ENCODE measurements around the gene ITSN2. TPM values are rescaled to one million over a fixed set of nuclear protein-coding genes. Genes with fewer than 3 reads are reported as not detected.

The ITSN2 gene
- polyA plus RNA-seq, 1 donor, result 20.1 TPM

DNA sequence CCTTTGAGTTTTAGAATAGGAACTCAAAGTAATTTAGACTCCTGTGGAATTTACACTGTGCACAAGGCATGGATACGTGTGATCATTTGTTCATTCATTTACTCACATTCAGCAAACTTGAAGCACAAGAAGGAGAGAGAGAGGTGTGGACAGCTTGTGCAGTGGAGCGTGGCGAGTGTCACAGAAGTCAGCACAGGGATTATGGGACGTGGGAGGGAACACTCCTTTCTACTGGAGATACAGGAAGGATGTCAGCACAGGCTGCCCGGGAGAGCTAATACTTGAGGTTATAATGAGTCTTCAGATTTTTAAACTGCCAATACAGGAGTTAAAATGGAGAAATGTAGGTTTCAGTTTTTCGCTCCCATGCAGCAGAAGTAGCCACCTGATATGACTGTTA lies 178.5 kb downstream of the ITSN2 start:
- no peak for DNase-seq (ENCODE audit: low read depth)

DNA sequence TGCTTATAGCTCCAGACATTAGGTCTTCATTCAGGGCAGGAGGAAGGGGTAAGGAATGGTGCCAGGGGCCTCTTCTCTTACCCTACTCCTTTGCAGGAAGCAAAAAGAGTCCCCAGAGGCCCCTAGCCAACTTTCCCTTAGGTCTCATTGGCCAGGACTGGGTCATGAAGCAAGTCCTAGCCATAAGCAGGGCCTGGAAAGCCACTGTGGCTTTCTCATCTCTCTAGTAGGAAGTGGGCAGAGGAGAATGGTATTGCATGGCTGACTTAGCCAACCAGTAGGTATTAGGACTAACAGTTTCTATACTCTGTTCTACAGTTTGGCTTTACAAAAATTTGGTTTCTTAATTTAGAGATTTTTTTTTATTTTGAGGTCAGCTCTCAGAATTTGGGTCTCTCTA lies 180.7 kb downstream of the ITSN2 start:
- DNase-seq (ENCODE audit: low read depth), result no peak

DNA sequence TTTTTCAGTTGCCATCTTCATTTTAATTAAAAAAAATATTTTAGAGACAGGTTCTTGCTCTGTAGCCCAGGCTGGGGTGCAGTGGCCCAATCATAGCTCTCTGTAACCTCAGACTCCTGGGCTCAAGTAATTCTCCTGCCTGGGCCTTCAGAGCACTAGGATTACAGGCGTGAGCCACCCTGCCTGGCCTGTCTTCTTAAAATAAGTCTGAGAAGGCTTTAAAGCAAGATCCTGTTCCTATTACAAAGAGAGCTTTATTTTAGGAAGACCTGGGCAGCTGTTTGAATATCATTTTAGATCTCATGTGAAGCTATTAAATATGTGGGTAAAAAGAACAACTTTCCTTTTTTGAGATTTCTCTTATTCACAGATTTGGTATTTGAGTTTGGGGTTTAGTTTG lies 184.0 kb downstream of the ITSN2 start:
- DNase-seq (ENCODE audit: low read depth), result no peak

DNA sequence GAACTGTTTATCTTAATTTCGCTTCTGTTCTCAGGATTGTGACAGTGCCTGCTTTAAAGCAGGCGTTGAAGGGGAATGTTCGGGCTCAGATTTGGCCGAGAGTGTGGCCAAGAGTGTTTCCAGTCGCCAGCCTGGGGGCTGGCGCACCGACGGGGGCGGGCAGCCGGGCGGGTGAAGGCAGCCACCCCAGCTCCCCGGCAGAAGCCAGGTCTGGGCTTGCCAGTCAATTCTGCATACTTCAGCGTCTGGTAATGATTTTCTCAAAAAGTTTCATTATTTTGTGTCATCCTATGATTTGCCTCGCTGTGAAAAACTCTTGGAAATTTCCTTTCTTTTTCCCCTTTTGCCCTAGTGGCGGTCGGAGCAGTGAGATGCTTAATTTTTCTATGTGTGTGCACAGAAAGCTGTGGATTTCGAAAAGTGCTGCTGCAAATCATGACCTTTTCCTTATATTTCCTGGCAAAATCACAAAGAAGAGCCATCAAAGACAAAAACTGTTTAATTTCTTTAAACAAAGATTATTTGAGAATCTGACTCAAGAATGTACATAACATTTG lies 184.6 kb downstream of the ITSN2 start:
- DNase-seq (ENCODE audit: low read depth), result no peak

DNA sequence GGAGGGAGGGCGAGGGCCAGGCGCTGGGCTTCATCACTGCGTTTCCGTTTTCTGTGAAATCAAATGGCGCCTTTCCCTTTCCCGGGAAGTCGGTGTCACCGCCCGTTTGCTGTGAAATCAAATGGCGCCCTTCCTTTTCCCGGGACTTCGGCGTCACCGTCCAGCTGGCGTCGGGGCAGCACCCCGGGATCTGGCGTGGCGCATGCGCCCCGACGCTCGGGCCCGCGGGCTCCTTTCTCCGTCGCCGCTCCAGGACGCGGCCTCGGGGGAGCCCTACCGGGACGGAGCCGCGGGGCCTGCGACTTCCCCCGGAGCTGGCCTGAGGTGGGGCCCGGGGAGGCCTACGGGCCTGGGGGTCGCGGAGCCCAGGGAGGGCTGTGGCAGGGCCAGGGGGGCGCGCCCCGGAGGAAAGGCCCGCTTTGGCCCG lies 185.5 kb downstream of the ITSN2 start, which contains the start of gene FAM228A:
FAM228A (plus strand) TSS at position 203 of the 427 bp plus-strand sequence. CDS start 428 bp downstream, outside the sequence.
- DNase-seq (ENCODE audit: low read depth), result no peak

DNA sequence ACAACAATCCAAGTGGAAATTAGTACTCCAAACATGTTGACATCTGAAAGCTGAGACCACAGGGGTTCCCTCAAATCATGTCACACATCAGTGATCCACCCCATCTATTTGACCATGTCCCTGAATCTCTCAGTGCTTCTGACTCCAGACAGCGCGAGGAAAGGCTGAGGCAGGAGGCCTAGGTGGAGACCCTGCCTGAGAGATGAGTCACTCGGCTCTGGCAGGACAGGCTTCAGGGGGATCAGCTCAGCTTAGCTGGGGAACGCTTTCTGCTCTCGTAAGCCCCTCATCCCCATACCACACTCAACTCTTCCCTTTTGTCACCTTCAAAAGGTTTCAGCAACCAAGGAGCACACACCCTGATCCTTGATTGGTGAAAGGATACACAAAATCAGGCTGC lies 191.3 kb downstream of the ITSN2 start:
- DNase-seq (ENCODE audit: low read depth), result no peak

DNA sequence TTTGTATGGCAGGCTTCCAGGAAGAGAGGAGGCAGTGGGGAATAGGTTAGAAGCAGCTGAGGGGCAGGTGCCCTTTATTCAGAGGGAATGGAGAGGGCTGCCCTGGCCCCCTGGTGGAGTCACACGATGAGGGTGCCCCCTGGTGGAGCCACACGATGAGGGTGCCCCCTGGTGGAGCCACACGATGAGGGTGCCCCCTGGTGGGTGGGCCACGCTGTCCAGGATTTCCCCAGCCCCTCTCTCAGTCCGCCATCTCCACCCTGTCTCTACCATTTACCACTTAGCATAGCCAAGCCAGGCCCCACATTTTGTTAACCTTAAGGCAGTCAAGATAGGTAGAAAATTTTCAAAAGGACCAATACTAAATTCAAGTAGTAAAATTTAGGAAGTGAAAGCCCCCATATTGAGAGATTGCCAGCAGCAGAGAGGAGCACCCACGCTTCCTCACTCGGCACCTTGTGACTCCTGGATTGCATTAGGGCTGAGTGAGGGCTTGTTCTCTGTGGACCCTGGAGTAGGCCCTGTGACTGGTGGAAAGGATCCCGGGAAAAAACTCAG lies 195.8 kb downstream of the ITSN2 start:
- DNase-seq (ENCODE audit: low read depth), result no peak

DNA sequence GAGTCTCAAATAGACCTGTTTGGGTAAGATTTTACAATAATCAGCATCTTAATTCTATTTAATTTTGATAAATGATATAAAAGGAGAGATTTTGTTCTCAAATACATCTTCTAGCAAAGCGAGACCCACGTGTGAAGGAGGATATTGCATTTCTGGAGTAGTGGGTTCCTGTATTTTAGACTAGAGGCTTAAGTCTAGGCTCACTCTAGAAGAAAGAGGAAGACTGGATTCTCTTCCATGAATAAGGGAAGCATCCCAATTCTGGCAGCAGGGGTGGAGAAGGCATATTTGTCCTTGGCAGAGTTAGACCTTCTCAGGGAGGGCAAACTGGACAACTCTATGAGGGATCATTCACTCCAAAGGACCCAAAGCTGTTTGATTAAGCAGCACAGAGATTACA lies 196.7 kb downstream of the ITSN2 start:
- no peak for DNase-seq (ENCODE audit: low read depth)

DNA sequence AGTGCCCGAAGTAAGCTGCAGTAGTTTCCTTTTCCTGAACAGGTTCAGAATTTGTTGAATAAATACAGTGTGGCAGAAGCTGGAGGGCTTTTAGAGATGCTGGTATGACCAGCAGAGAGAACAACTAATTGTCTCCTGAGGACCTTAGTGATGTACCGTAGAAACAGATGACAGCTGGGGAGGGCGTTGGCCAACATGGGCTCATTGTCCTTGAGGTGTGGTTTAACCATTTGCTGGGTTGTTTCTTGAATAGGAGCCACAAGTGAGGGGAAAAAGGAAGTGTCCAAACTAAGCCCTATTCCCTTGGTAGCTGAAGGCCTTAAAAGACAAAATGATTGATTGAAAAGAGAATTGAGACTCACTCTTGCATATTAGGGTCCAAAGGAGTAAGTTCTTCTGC lies 197.2 kb downstream of the ITSN2 start:
- no peak for DNase-seq (ENCODE audit: low read depth)

DNA sequence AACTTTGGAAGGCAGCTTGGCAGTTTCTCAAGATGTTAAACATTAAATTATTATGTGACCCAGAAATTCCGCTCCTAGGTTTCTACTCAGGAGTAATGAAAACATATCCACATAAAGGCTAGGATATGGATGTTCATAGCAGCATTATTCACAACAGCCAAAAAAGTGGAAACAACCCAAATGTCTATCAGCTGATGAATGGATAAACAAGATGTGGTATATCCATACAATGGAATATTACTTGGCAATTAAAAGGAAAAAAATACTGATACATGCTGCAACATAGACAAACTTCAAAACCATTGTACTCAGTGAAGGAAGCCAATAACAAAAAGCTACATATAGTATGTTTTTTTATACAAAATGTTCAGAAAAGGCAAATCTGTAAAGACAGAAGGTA lies 197.8 kb downstream of the ITSN2 start:
- no peak for DNase-seq (ENCODE audit: low read depth)

DNA sequence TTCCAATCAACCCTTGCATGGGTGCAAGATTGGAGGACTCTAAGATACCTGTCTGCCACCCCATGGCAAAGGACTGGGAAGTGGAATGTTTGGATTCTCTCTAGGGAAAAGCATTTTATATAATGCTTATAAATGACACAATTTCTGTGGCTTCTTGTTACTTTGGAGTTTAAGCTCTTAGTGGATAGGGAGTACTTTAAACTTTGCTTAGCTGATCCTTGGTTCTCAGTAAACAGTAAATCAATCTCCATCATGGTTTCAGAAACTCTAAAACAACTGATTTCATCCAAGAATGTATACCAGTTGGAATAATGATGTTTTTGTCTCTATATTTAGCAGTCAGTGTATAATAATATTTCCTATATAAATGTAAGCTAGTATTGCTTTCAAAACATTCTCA lies 199.6 kb downstream of the ITSN2 start:
- no peak for DNase-seq (ENCODE audit: low read depth)

DNA sequence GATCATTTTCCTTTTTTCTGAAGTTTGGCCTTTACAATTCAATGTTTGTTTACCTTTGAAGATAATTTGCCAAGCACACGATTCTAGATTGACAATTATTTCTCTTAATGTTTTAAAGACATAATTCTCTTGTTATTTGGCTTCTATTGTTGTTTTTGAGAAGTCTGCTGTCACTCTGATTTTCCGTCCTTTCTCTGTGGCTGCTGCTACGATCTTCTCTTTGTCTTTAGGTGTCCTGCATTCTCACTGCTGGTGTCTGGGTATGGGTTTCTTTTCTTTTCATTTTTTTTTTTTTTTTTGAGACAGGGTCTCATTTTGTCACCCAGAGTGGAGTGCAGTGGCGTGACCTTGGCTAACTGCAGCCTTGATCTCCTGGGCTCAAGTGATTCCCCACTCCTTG lies 200.6 kb downstream of the ITSN2 start:
- DNase-seq (ENCODE audit: low read depth), result no peak

DNA sequence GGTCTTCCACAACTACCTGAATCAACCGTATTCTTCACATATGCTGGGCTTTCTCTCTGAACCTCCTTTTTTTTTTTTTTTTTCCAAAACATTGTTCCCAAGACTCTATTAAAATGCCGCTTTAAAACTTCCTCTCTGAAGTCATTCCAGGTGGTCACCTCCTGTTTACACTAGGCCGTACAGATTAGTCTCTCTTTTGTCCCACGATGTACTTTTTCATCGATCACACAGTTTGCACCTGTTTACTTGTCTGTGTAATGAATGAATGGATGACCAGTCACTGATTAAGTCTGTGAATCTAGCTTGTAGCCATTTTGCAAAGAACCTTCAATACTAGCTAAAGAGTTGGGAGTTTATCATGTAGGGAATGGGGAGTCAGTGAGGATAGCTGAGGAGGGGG lies 202.2 kb downstream of the ITSN2 start:
- no peak for DNase-seq (ENCODE audit: low read depth)

DNA sequence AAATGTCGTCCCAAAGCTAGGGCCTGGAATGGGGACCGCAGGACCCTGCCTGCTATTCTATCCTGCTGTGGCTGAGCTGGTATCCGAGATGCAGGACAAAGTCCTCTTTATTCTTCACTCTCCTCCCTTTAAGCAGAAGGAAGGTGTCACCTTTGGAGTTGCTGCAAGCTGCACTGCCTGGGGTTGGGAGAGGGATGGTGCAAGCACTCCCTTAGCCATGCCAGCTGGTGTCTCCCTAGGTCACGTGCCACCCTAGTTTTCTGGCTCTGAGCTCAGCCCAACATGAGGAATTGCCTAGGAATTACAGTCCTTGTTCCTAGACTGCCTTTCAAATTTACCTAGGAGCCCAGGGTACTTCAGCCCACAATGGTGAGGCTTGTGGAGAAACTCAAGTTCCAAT lies 206.9 kb downstream of the ITSN2 start:
- no peak for DNase-seq (ENCODE audit: low read depth)

Other genes with a start within 250 kb of the ITSN2 start
- gene PFN4, start 237.2 kb downstream of the ITSN2 start, polyA plus RNA-seq (ENCODE audit: insufficient read length), result 0.94 TPM
- 12.6 TPM for gene FAM228B, start 237.1 kb downstream of the ITSN2 start, polyA plus RNA-seq (ENCODE audit: insufficient read length)
- gene FAM228A, start 185.5 kb downstream of the ITSN2 start, polyA plus RNA-seq (ENCODE audit: insufficient read length), result 0.40 TPM
- gene NCOA1, start 130.7 kb upstream of the ITSN2 start, polyA plus RNA-seq (ENCODE audit: insufficient read length), result 110 TPM